H9 (cell line): ENCODE data around the gene PRX. TPM values are rescaled to one million over a fixed set of nuclear protein-coding genes. Genes with fewer than 3 reads are reported as not detected.

ENCODE experiments used
- DNase-seq: peaks from one replicate; pipeline ENCODE4 v3.0.0-alpha.2; 2017
- H2AFZ ChIP-seq: one replicate; pipeline ENCODE4 v1.6.1; 2013; ENCODE audit warnings: mild to moderate bottlenecking, low read length, control low read depth, moderate library complexity
- H2AK5ac ChIP-seq: 2 replicates; pipeline ENCODE4 v1.6.1; 2013; ENCODE audit warnings: low read length, control low read depth, mixed read lengths; ENCODE audit not compliant: insufficient read length
- H2BK120ac ChIP-seq: one replicate; pipeline ENCODE4 v1.6.1; 2013; ENCODE audit warnings: low read depth, mild to moderate bottlenecking, low read length, control low read depth, inconsistent platforms; ENCODE audit not compliant: poor library complexity, severe bottlenecking
- H2BK12ac ChIP-seq: 2 replicates; pipeline ENCODE4 v1.6.1; 2013; ENCODE audit warnings: low read length, control low read depth, mixed read lengths, low read depth; ENCODE audit not compliant: insufficient read length
- H2BK15ac ChIP-seq: 2 replicates; pipeline ENCODE4 v1.6.1; 2013; ENCODE audit warnings: low read depth, low read length, control low read depth
- H2BK20ac ChIP-seq: one replicate; pipeline ENCODE4 v1.6.1; 2013; ENCODE audit warnings: low read depth, mild to moderate bottlenecking, low read length, control low read depth, inconsistent platforms; ENCODE audit not compliant: poor library complexity, severe bottlenecking
- H2BK5ac ChIP-seq: 2 replicates; pipeline ENCODE4 v1.6.1; 2013; ENCODE audit warnings: low read length, control low read depth, mixed read lengths; ENCODE audit not compliant: insufficient read length
- H3K14ac ChIP-seq: 2 replicates; pipeline ENCODE4 v1.6.1; 2013; ENCODE audit warnings: low read length, control low read depth; ENCODE audit not compliant: insufficient read depth
- H3K18ac ChIP-seq: 2 replicates; pipeline ENCODE4 v1.6.1; 2013; ENCODE audit warnings: low read depth, mild to moderate bottlenecking, mixed read lengths, low read length, control low read depth; ENCODE audit not compliant: insufficient read length
- H3K23ac ChIP-seq: 2 replicates; pipeline ENCODE4 v1.6.1; 2013; ENCODE audit warnings: low read length, control low read depth, mixed read lengths, low read depth; ENCODE audit not compliant: insufficient read length
- H3K23me2 ChIP-seq: 2 replicates; pipeline ENCODE4 v1.6.1; 2013; ENCODE audit warnings: low read depth, mild to moderate bottlenecking, mixed read lengths, low read length, control low read depth; ENCODE audit not compliant: insufficient read length, poor library complexity, severe bottlenecking
- H3K27ac ChIP-seq: 2 replicates; pipeline ENCODE4 v1.5.1; 2013; ENCODE audit warnings: low read length, control low read depth, mixed read lengths, low read depth; ENCODE audit not compliant: insufficient read length
- H3K27me3 ChIP-seq: 2 replicates; pipeline ENCODE4 v1.6.1; 2013; ENCODE audit warnings: low read length, control low read depth, inconsistent platforms; ENCODE audit not compliant: insufficient read depth
- H3K4ac ChIP-seq: 2 replicates; pipeline ENCODE4 v1.6.1; 2013; ENCODE audit warnings: low read depth, mild to moderate bottlenecking, control low read depth, inconsistent platforms, low read length, moderate library complexity
- H3K4me1 ChIP-seq: 2 replicates; pipeline ENCODE4 v1.6.1; 2013; ENCODE audit warnings: low read length, control low read depth, inconsistent platforms; ENCODE audit not compliant: insufficient read depth
- H3K4me2 ChIP-seq: 2 replicates; pipeline ENCODE4 v1.6.1; 2013; ENCODE audit warnings: low read length, control low read depth, mixed read lengths; ENCODE audit not compliant: insufficient read length, insufficient read depth
- H3K56ac ChIP-seq: 2 replicates; pipeline ENCODE4 v1.6.1; 2013; ENCODE audit warnings: low read depth, mild to moderate bottlenecking, mixed read lengths, low read length, control low read depth; ENCODE audit not compliant: insufficient read length
- H3K79me1 ChIP-seq: 2 replicates; pipeline ENCODE4 v1.6.1; 2013; ENCODE audit warnings: low read depth, mild to moderate bottlenecking, moderate library complexity, low read length, control low read depth, inconsistent platforms; ENCODE audit not compliant: insufficient read depth, poor library complexity, severe bottlenecking
- H3K79me2 ChIP-seq: 2 replicates; pipeline ENCODE4 v1.6.1; 2013; ENCODE audit warnings: low read length, control low read depth, inconsistent platforms; ENCODE audit not compliant: insufficient read depth
- H3K9ac ChIP-seq: 2 replicates; pipeline ENCODE4 v1.6.1; 2013; ENCODE audit warnings: low read length, control low read depth, mixed read lengths; ENCODE audit not compliant: insufficient read length; ENCODE audit errors: extremely low read depth
- H3K9me3 ChIP-seq: one replicate; pipeline ENCODE4 v1.6.1; 2013; ENCODE audit warnings: low read depth, low read length, inconsistent platforms; ENCODE audit not compliant: control insufficient read depth
- H3T11ph ChIP-seq: one replicate; pipeline ENCODE4 v1.6.1; 2013; ENCODE audit warnings: mild to moderate bottlenecking, low read length, control low read depth, inconsistent platforms
- H4K20me1 ChIP-seq: one replicate; pipeline ENCODE4 v1.6.1; 2013; ENCODE audit not compliant: control insufficient read depth, insufficient read length, insufficient read depth
- H4K5ac ChIP-seq: 2 replicates; pipeline ENCODE4 v1.6.1; 2013; ENCODE audit warnings: low read depth, mild to moderate bottlenecking, mixed read lengths, low read length, control low read depth; ENCODE audit not compliant: insufficient read length
- H4K8ac ChIP-seq: replicated peaks from 2 replicates; pipeline ENCODE4 v1.6.1; 2013; ENCODE audit warnings: low read length, control low read depth, mixed read lengths, low read depth; ENCODE audit not compliant: insufficient read length
- H4K91ac ChIP-seq: 2 replicates; pipeline ENCODE4 v1.6.1; 2013; ENCODE audit warnings: low read depth, mild to moderate bottlenecking, moderate library complexity, mixed read lengths, low read length, control low read depth; ENCODE audit not compliant: insufficient read length
- H3K27ac Mint-ChIP-seq, 3 experiments: 2 replicates in 2 of 3; 3 replicates in 1 of 3; pipeline ENCODE4 v1.8.0; 2020 to 2021; ENCODE audit warnings: mixed read lengths in 3 of 3, mild to moderate bottlenecking in 1 of 3, moderate library complexity in 1 of 3
- H3K27me3 Mint-ChIP-seq: 2 replicates; pipeline ENCODE4 v1.8.0; 2021; ENCODE audit warnings: low read depth, mild to moderate bottlenecking, moderate library complexity, mixed read lengths
- H3K36me3 Mint-ChIP-seq, 3 experiments: 2 replicates in 2 of 3; 3 replicates in 1 of 3; pipeline ENCODE4 v1.8.0; 2020 to 2021; ENCODE audit warnings: low read depth in 3 of 3, mixed read lengths in 3 of 3; ENCODE audit not compliant: insufficient read depth in 1 of 3
- H3K4me1 Mint-ChIP-seq, 2 experiments: 2 replicates each; pipeline ENCODE4 v1.8.0; 2020; ENCODE audit warnings: mixed read lengths in 2 of 2
- H3K4me3 Mint-ChIP-seq, 2 experiments: 2 replicates in 1 of 2; 3 replicates in 1 of 2; pipeline ENCODE4 v1.8.0; 2020 to 2021; ENCODE audit warnings: mild to moderate bottlenecking in 2 of 2, mixed read lengths in 2 of 2, moderate library complexity in 1 of 2
- H3K9me3 Mint-ChIP-seq, 2 experiments: 2 replicates in 1 of 2; 3 replicates in 1 of 2; pipeline ENCODE4 v1.8.0; 2020; ENCODE audit warnings: mild to moderate bottlenecking in 2 of 2, mixed read lengths in 2 of 2, moderate library complexity in 1 of 2
- CTCF ChIP-seq: fragments of 200-600 bp; sonication (generic); conservative IDR thresholded peaks from 3 replicates; pipeline ENCODE4 v1.8.0; 2021; ENCODE audit warnings: antibody characterized with exemption, mild to moderate bottlenecking
- WGBS: extraction: QIAGEN DNeasy Blood & Tissue Kit; methylation state at CpG from one replicate; pipeline ENCODE4 v1.1.7; 2013; ENCODE audit warnings: missing lambda C conversion rate, low lambda C conversion rate, mixed read lengths; ENCODE audit not compliant: insufficient read length; ENCODE audit errors: extremely low coverage; 5-methylcytosine and 5-hydroxymethylcytosine counted together
- long read RNA-seq: library from polyadenylated mRNA; unstranded; transcript quantifications from one replicate; pipeline ENCODE4 v2.0.0, GENCODE V29; 2020
- total RNA-seq: library from RNA; stranded (reverse); gene quantifications from 2 replicates; pipeline ENCODE4 v1.2.1, GENCODE V29; 2021

PRX gene
- 3.8 and 4.0 TPM in 2 replicates for total RNA-seq
- long read RNA-seq, full-length matches to known transcripts, result 2 of 2 reads
- long read RNA-seq, partial matches to known transcripts, result 0 of 2 reads
- long read RNA-seq, other reads (novel, unspliced or antisense), result 0 of 2 reads

- no peak within 1 kb of the TSS for H3K23ac ChIP-seq
- no peaks in the 10 kb centered on the region for H3K9me3 ChIP-seq
- H4K5ac ChIP-seq, result no peak within 1 kb of the TSS
- peak within 1 kb of the TSS; percentile 14 for H3K4me2 ChIP-seq
- no peaks in the 10 kb centered on the region for H3K36me3 Mint-ChIP-seq
- no peak within 1 kb of the TSS for H2AFZ ChIP-seq
- H3K27me3 Mint-ChIP-seq, result peaks cover 5% of the 10 kb centered on the region
- no peak within 1 kb of the TSS for H4K8ac ChIP-seq
- no peaks in the 10 kb centered on the region for H3K27me3 ChIP-seq
- H3T11ph ChIP-seq, result no peak within 1 kb of the TSS
- no peak within 1 kb of the TSS for H2BK120ac ChIP-seq
- peak within 1 kb of the TSS; percentile 13; the same call in 1 of the 2 replicates for H2BK15ac ChIP-seq
- H3K9me3 Mint-ChIP-seq, result no peaks in the 10 kb centered on the region
- H2BK5ac ChIP-seq, result no peak within 1 kb of the TSS
- H3K14ac ChIP-seq, result peak within 1 kb of the TSS; percentile 39; the same call in 1 of the 2 replicates
- H4K20me1 ChIP-seq, result no peaks in the 10 kb centered on the region
- no peak within 1 kb of the TSS for H2BK12ac ChIP-seq
- peak; percentile 90 for DNase-seq
- no peak within 1 kb of the TSS for H3K9ac ChIP-seq
- H3K4me3 Mint-ChIP-seq, result peak within 1 kb of the TSS; percentile 36 to 74
- no peak for TF ChIP-seq CTCF
- peaks cover 3% of the 10 kb centered on the region; the same call in 1 of the 2 replicates for H3K4me1 ChIP-seq
- no peak within 1 kb of the TSS for H2AK5ac ChIP-seq
- H3K79me1 ChIP-seq, result no peaks in the 10 kb centered on the region
- H3K27ac Mint-ChIP-seq, result peak within 1 kb of the TSS in 2 of 3 experiments; percentile 83 to 86; a peak in 5 of 7 replicates
- no peak within 1 kb of the TSS for H3K4ac ChIP-seq
- WGBS, result no CpG with 5 or more reads among the region's 18 CpGs
- H3K4me1 Mint-ChIP-seq, result peaks cover 26 to 53% of the 10 kb centered on the region in 2 experiments
- H3K56ac ChIP-seq, result no peak within 1 kb of the TSS
- no peaks in the 10 kb centered on the region for H3K79me2 ChIP-seq
- no peak within 1 kb of the TSS for H3K27ac ChIP-seq
- no peak within 1 kb of the TSS for H3K18ac ChIP-seq
- no peak within 1 kb of the TSS for H4K91ac ChIP-seq
- no peak within 1 kb of the TSS for H2BK20ac ChIP-seq
- no peaks in the 10 kb centered on the region for H3K23me2 ChIP-seq
Measured at GRCh38 chr19:40413291-40413845, at the start of gene PRX. Gene PRX, minus strand, starts transcription at chr19:40413378. Its CDS starts 5,446 bp downstream, at chr19:40407932.
